ENCODE results near the gene ATRNL1. TPM values are rescaled to one million over a fixed set of nuclear protein-coding genes. Genes with fewer than 3 reads are reported as not detected.

ATRNL1 gene
- total and polyA plus RNA-seq, 4 donors: 0.40 to 26.9 (median 5.3) TPM

DNA sequence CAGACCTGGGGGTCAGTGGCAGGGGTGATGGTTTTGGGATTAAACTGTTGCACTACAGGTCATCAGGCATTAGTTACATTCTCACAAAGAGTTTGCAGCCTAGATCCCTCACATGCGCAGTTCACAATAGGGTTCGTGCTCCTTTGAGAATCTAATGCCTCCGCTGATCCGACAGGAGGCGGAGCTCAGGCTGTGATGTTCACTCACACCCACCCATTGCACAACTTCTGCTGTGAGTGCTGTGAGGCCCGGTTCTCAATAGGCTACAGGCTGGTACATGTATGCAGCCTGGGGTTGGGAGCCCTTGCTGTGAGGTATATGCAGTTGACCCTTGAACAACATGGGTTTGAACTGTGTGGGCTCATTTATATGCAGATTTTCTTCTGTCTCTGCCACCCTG is 763.4 kb downstream of the ATRNL1 start:
- Histone ChIP-seq H3K4me1 (ENCODE audit: control insufficient read depth in 4 of 4, insufficient read depth in 4 of 4, low read length in 3 of 4) (no peaks in the 10 kb centered on the region), H3K9ac (ENCODE audit: low read depth in 1 of 2, low read length in 2 of 2) (no peak overlapping the region), H3K27me3 (ENCODE audit: control insufficient read depth in 4 of 4, insufficient read depth in 4 of 4, low read length in 3 of 4) (no peaks in the 10 kb centered on the region), H3K9me3 (ENCODE audit: control insufficient read depth in 4 of 4, low read length in 3 of 4) (no peaks in the 10 kb centered on the region), H3K36me3 (ENCODE audit: control insufficient read depth in 4 of 4, insufficient read depth in 3 of 4, low read depth in 1 of 4, low read length in 3 of 4) (no peaks in the 10 kb centered on the region), H3K4me3 (ENCODE audit: low read depth in 1 of 3, low read length in 3 of 3) (no peak overlapping the region), H3K27ac (ENCODE audit: low read depth in 1 of 2, low read length in 2 of 2) (no peak overlapping the region)
- WGBS: 89% methylated on average over 6 of the region's 6 CpGs
- no peak for TF ChIP-seq SP1 (IDR thresholded peaks at IDR 0.05)
- no peak for TF ChIP-seq RAD21 (IDR thresholded peaks at IDR 0.05)
- no peak for TF ChIP-seq TAF1 (conservative IDR thresholded peaks at IDR 0.05)
- no peak for TF ChIP-seq CTCF (IDR thresholded peaks at IDR 0.05; ENCODE audit: low read depth, low read length, missing input control)
- no peak for TF ChIP-seq EGR1 (IDR thresholded peaks at IDR 0.05; ENCODE audit: low read depth in 2 of 2)
- TF ChIP-seq, protein P1, sequence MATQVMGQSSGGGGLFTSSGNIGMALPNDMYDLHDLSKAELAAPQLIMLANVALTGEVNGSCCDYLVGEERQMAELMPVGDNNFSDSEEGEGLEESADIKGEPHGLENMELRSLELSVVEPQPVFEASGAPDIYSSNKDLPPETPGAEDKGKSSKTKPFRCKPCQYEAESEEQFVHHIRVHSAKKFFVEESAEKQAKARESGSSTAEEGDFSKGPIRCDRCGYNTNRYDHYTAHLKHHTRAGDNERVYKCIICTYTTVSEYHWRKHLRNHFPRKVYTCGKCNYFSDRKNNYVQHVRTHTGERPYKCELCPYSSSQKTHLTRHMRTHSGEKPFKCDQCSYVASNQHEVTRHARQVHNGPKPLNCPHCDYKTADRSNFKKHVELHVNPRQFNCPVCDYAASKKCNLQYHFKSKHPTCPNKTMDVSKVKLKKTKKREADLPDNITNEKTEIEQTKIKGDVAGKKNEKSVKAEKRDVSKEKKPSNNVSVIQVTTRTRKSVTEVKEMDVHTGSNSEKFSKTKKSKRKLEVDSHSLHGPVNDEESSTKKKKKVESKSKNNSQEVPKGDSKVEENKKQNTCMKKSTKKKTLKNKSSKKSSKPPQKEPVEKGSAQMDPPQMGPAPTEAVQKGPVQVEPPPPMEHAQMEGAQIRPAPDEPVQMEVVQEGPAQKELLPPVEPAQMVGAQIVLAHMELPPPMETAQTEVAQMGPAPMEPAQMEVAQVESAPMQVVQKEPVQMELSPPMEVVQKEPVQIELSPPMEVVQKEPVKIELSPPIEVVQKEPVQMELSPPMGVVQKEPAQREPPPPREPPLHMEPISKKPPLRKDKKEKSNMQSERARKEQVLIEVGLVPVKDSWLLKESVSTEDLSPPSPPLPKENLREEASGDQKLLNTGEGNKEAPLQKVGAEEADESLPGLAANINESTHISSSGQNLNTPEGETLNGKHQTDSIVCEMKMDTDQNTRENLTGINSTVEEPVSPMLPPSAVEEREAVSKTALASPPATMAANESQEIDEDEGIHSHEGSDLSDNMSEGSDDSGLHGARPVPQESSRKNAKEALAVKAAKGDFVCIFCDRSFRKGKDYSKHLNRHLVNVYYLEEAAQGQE (IDR thresholded peaks at IDR 0.05): no peak
- DNase-seq (ENCODE audit: low spot score): no peak

DNA sequence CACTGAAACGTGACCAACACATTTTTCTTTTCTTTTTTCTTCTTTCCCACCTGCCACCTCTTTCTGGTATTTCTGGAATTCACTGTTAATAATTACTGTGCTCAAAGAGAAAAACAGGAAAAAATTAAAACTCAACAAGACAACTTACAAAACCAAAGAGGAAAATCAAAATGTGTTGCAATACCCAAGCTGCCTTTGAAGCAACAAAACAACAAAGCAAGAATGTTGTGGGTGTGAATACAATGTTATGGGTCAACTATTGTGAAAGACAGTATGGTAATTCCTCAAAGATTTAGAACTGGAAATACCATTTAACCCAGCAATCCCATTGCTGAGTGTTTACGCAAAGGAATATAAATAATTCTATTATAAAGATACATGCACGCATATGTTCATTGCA is 764.7 kb downstream of the ATRNL1 start:
- Histone ChIP-seq H3K4me1 (ENCODE audit: control insufficient read depth in 4 of 4, insufficient read depth in 4 of 4, low read length in 3 of 4) (no peaks in the 10 kb centered on the region), H3K9me3 (ENCODE audit: control insufficient read depth in 4 of 4, low read length in 3 of 4) (no peaks in the 10 kb centered on the region), H3K27ac (ENCODE audit: low read depth in 1 of 2, low read length in 2 of 2) (no peak overlapping the region), H3K9ac (ENCODE audit: low read depth in 1 of 2, low read length in 2 of 2) (no peak overlapping the region), H3K36me3 (ENCODE audit: control insufficient read depth in 4 of 4, insufficient read depth in 3 of 4, low read depth in 1 of 4, low read length in 3 of 4) (no peaks in the 10 kb centered on the region), H3K27me3 (ENCODE audit: control insufficient read depth in 4 of 4, insufficient read depth in 4 of 4, low read length in 3 of 4) (no peaks in the 10 kb centered on the region), H3K4me3 (ENCODE audit: low read depth in 1 of 3, low read length in 3 of 3) (no peak overlapping the region)
- WGBS: 75% methylated on average over 3 of the region's 3 CpGs
- no peak for DNase-seq (ENCODE audit: low spot score)
- TF ChIP-seq NR2F2 (IDR thresholded peaks at IDR 0.05) (no peak), HNF4G (IDR thresholded peaks at IDR 0.05) (no peak), EGR1 (IDR thresholded peaks at IDR 0.05; ENCODE audit: low read depth in 2 of 2) (no peak), ZBTB33 (IDR thresholded peaks at IDR 0.05) (no peak), HNF4A (conservative IDR thresholded peaks at IDR 0.05) (no peak), FOXA2 (IDR thresholded peaks at IDR 0.05) (no peak), FOXA1 (IDR thresholded peaks at IDR 0.05) (no peak), RXRA (IDR thresholded peaks at IDR 0.05) (no peak), ATF3 (IDR thresholded peaks at IDR 0.05) (no peak), RAD21 (IDR thresholded peaks at IDR 0.05) (no peak), TAF1 (conservative IDR thresholded peaks at IDR 0.05) (no peak), SP1 (IDR thresholded peaks at IDR 0.05) (no peak), CTCF (IDR thresholded peaks at IDR 0.05; ENCODE audit: low read depth, low read length, missing input control) (no peak)
- TF ChIP-seq, protein P1 (IDR thresholded peaks at IDR 0.05): no peak

Data from liver (tissue), 9 donors.